Measurements from ENCODE around the gene TAS1R1. TPM values are rescaled to one million over a fixed set of nuclear protein-coding genes. Genes with fewer than 3 reads are reported as not detected.

Gene TAS1R1
- total and polyA plus RNA-seq, 10 of the 15 experiments (the other 5 are each of a cell fraction or from before 2014, with no cell fraction given), result 0.03 to 0.06 (median 0.04) TPM; not detected in 7

DNA sequence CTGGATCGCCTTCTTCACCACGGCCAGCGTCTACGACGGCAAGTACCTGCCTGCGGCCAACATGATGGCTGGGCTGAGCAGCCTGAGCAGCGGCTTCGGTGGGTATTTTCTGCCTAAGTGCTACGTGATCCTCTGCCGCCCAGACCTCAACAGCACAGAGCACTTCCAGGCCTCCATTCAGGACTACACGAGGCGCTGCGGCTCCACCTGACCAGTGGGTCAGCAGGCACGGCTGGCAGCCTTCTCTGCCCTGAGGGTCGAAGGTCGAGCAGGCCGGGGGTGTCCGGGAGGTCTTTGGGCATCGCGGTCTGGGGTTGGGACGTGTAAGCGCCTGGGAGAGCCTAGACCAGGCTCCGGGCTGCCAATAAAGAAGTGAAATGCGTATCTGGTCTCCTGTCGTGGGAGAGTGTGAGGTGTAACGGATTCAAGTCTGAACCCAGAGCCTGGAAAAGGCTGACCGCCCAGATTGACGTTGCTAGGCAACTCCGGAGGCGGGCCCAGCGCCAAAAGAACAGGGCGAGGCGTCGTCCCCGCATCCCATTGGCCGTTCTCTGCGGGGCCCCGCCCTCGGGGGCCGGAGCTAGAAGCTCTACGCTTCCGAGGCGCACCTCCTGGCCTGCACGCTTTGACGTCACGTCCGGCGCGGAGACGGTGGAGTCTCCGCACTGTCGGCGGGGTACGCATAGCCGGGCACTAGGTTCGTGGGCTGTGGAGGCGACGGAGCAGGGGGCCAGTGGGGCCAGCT lies 24.4 kb downstream of the TAS1R1 start, which contains the start of gene ZBTB48 (continued):
- TF ChIP-seq CHD2 (IDR thresholded peaks at IDR 0.05; ENCODE audit: borderline replicate concordance, low read depth, low read length), result peak; percentile 51
- no peak for TF ChIP-seq ZZZ3 (IDR thresholded peaks at IDR 0.05; ENCODE audit: control insufficient read depth, insufficient read length, low read depth)
- TF ChIP-seq, protein P1, sequence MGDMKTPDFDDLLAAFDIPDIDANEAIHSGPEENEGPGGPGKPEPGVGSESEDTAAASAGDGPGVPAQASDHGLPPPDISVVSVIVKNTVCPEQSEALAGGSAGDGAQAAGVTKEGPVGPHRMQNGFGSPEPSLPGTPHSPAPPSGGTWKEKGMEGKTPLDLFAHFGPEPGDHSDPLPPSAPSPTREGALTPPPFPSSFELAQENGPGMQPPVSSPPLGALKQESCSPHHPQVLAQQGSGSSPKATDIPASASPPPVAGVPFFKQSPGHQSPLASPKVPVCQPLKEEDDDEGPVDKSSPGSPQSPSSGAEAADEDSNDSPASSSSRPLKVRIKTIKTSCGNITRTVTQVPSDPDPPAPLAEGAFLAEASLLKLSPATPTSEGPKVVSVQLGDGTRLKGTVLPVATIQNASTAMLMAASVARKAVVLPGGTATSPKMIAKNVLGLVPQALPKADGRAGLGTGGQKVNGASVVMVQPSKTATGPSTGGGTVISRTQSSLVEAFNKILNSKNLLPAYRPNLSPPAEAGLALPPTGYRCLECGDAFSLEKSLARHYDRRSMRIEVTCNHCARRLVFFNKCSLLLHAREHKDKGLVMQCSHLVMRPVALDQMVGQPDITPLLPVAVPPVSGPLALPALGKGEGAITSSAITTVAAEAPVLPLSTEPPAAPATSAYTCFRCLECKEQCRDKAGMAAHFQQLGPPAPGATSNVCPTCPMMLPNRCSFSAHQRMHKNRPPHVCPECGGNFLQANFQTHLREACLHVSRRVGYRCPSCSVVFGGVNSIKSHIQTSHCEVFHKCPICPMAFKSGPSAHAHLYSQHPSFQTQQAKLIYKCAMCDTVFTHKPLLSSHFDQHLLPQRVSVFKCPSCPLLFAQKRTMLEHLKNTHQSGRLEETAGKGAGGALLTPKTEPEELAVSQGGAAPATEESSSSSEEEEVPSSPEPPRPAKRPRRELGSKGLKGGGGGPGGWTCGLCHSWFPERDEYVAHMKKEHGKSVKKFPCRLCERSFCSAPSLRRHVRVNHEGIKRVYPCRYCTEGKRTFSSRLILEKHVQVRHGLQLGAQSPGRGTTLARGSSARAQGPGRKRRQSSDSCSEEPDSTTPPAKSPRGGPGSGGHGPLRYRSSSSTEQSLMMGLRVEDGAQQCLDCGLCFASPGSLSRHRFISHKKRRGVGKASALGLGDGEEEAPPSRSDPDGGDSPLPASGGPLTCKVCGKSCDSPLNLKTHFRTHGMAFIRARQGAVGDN (IDR thresholded peaks at IDR 0.05), result peak; percentile 52; the same call in 1 of the 2 replicates
- TF ChIP-seq, protein P2, sequence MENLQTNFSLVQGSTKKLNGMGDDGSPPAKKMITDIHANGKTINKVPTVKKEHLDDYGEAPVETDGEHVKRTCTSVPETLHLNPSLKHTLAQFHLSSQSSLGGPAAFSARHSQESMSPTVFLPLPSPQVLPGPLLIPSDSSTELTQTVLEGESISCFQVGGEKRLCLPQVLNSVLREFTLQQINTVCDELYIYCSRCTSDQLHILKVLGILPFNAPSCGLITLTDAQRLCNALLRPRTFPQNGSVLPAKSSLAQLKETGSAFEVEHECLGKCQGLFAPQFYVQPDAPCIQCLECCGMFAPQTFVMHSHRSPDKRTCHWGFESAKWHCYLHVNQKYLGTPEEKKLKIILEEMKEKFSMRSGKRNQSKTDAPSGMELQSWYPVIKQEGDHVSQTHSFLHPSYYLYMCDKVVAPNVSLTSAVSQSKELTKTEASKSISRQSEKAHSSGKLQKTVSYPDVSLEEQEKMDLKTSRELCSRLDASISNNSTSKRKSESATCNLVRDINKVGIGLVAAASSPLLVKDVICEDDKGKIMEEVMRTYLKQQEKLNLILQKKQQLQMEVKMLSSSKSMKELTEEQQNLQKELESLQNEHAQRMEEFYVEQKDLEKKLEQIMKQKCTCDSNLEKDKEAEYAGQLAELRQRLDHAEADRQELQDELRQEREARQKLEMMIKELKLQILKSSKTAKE (IDR thresholded peaks at IDR 0.05; ENCODE audit: low read depth, poor library complexity, severe bottlenecking), result no peak
- no peak for TF ChIP-seq SREBF1 (IDR thresholded peaks at IDR 0.05; ENCODE audit: low read length)
- no peak for TF ChIP-seq CEBPB (IDR thresholded peaks at IDR 0.05; ENCODE audit: borderline replicate concordance in 1 of 2, low read depth in 2 of 2, low read length in 2 of 2)
- peak; percentile 99 for TF ChIP-seq POLR2A (IDR thresholded peaks at IDR 0.05; ENCODE audit: low read depth, low read length)
- TF ChIP-seq EED (IDR thresholded peaks at IDR 0.05; ENCODE audit: low read depth), result no peak
- TF ChIP-seq SMC3 (IDR thresholded peaks at IDR 0.05; ENCODE audit: borderline replicate concordance, low read length), result no peak
- TF ChIP-seq, protein P3, sequence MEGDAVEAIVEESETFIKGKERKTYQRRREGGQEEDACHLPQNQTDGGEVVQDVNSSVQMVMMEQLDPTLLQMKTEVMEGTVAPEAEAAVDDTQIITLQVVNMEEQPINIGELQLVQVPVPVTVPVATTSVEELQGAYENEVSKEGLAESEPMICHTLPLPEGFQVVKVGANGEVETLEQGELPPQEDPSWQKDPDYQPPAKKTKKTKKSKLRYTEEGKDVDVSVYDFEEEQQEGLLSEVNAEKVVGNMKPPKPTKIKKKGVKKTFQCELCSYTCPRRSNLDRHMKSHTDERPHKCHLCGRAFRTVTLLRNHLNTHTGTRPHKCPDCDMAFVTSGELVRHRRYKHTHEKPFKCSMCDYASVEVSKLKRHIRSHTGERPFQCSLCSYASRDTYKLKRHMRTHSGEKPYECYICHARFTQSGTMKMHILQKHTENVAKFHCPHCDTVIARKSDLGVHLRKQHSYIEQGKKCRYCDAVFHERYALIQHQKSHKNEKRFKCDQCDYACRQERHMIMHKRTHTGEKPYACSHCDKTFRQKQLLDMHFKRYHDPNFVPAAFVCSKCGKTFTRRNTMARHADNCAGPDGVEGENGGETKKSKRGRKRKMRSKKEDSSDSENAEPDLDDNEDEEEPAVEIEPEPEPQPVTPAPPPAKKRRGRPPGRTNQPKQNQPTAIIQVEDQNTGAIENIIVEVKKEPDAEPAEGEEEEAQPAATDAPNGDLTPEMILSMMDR (IDR thresholded peaks at IDR 0.05 in 2 of 3, conservative IDR thresholded peaks at IDR 0.05 in 1 of 3; ENCODE audit: control insufficient read depth in 2 of 3, extremely low read depth in 1 of 3, insufficient read depth in 1 of 3, low read depth in 3 of 3, low read length in 3 of 3), result no peak
- TF ChIP-seq BMI1 (IDR thresholded peaks at IDR 0.05; ENCODE audit: borderline replicate concordance), result peak; percentile 99
- TF ChIP-seq, protein P4, sequence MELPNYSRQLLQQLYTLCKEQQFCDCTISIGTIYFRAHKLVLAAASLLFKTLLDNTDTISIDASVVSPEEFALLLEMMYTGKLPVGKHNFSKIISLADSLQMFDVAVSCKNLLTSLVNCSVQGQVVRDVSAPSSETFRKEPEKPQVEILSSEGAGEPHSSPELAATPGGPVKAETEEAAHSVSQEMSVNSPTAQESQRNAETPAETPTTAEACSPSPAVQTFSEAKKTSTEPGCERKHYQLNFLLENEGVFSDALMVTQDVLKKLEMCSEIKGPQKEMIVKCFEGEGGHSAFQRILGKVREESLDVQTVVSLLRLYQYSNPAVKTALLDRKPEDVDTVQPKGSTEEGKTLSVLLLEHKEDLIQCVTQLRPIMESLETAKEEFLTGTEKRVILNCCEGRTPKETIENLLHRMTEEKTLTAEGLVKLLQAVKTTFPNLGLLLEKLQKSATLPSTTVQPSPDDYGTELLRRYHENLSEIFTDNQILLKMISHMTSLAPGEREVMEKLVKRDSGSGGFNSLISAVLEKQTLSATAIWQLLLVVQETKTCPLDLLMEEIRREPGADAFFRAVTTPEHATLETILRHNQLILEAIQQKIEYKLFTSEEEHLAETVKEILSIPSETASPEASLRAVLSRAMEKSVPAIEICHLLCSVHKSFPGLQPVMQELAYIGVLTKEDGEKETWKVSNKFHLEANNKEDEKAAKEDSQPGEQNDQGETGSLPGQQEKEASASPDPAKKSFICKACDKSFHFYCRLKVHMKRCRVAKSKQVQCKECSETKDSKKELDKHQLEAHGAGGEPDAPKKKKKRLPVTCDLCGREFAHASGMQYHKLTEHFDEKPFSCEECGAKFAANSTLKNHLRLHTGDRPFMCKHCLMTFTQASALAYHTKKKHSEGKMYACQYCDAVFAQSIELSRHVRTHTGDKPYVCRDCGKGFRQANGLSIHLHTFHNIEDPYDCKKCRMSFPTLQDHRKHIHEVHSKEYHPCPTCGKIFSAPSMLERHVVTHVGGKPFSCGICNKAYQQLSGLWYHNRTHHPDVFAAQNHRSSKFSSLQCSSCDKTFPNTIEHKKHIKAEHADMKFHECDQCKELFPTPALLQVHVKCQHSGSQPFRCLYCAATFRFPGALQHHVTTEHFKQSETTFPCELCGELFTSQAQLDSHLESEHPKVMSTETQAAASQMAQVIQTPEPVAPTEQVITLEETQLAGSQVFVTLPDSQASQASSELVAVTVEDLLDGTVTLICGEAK (IDR thresholded peaks at IDR 0.05; ENCODE audit: borderline replicate concordance), result peak; percentile 81

Data from GM12878 (cell line).